Measurements from ENCODE around the gene ZBTB16.

- TF ChIP-seq CTCF (IDR thresholded peaks at IDR 0.05; ENCODE audit: low read depth, low read length), result no peak
- no peak for TF ChIP-seq MYC (IDR thresholded peaks at IDR 0.05; ENCODE audit: low read depth, low read length)
- TF ChIP-seq POLR2A (IDR thresholded peaks at IDR 0.05; ENCODE audit: extremely low read depth, insufficient read length), result no peak
- no peak for TF ChIP-seq MAX (IDR thresholded peaks at IDR 0.05; ENCODE audit: low read depth, low read length)
These were observed 22.3 kb downstream of the ZBTB16 start for GRCh38 chr11:114081641-114082414.

All from NB4 (cell line).